DND-41 (cell line): ENCODE results near the gene RALGPS1.

Experiments used
- ATAC-seq: fragments of 200-7000 bp; cut with Tn5 transposase; 3 replicates; pipeline ENCODE4 v1.9.1; 2021; ENCODE audit warnings: low read depth; ENCODE audit not compliant: insufficient read depth
- DNase-seq: peaks from one replicate; pipeline ENCODE4 v3.0.0-alpha.2; 2020
- H2AFZ ChIP-seq: 2 replicates; pipeline ENCODE4 v1.6.0; 2012; ENCODE audit warnings: low read depth, low read length
- H3K27ac ChIP-seq: 2 replicates; pipeline ENCODE4 v1.5.1; 2012; ENCODE audit warnings: low read length, inconsistent platforms
- H3K27me3 ChIP-seq: fragments of 200-600 bp; sonication (generic); 2 replicates; pipeline ENCODE4 v1.6.0; 2012; ENCODE audit warnings: low read length, mild to moderate bottlenecking, inconsistent platforms; ENCODE audit not compliant: insufficient read depth, poor library complexity
- H3K36me3 ChIP-seq: 2 replicates; pipeline ENCODE4 v1.5.1; 2012; ENCODE audit warnings: low read length, inconsistent platforms; ENCODE audit not compliant: insufficient read depth
- H3K4me1 ChIP-seq: 2 replicates; pipeline ENCODE4 v1.5.1; 2012; ENCODE audit warnings: mild to moderate bottlenecking, low read length; ENCODE audit not compliant: insufficient read depth
- H3K4me2 ChIP-seq: 2 replicates; pipeline ENCODE4 v1.6.0; 2012; ENCODE audit warnings: mild to moderate bottlenecking, moderate library complexity, low read length, inconsistent platforms; ENCODE audit not compliant: insufficient read depth
- H3K4me3 ChIP-seq, 2 experiments: fragments of 200-600 bp in 1 of 2; shearing (Covaris generic) in 1 of 2; 2 replicates each; pipeline ENCODE4 v1.5.1; 2012 to 2016; ENCODE audit warnings: inconsistent platforms in 2 of 2, low read length in 2 of 2, mild to moderate bottlenecking in 2 of 2, low read depth in 1 of 2, moderate library complexity in 1 of 2
- H3K79me2 ChIP-seq: 2 replicates; pipeline ENCODE4 v1.6.0; 2012; ENCODE audit warnings: low read length, inconsistent platforms; ENCODE audit not compliant: insufficient read depth
- H3K9ac ChIP-seq: 2 replicates; pipeline ENCODE4 v1.6.0; 2012; ENCODE audit warnings: low read depth, mild to moderate bottlenecking, inconsistent platforms, low read length, moderate library complexity
- H3K9me3 ChIP-seq: 2 replicates; pipeline ENCODE4 v1.5.1; 2012; ENCODE audit warnings: low read length, moderate library complexity, mild to moderate bottlenecking, inconsistent platforms; ENCODE audit not compliant: insufficient read depth, severe bottlenecking
- H4K20me1 ChIP-seq: 2 replicates; pipeline ENCODE4 v1.6.0; 2012; ENCODE audit warnings: low read length; ENCODE audit not compliant: insufficient read depth
- CTCF ChIP-seq: IDR thresholded peaks from 2 replicates; pipeline ENCODE4 v1.5.1; 2012; ENCODE audit warnings: borderline replicate concordance, low read length, moderate library complexity, mild to moderate bottlenecking; ENCODE audit not compliant: poor library complexity, severe bottlenecking; ENCODE audit errors: extremely low read depth
- EZH2 ChIP-seq: IDR thresholded peaks from 3 replicates; pipeline ENCODE4 v1.6.1; 2012; ENCODE audit warnings: borderline replicate concordance, low read depth, mild to moderate bottlenecking, moderate library complexity, low read length, inconsistent platforms; ENCODE audit not compliant: severe bottlenecking

Gene RALGPS1

GRCh38 chr9:127129073-127129717 is 214.6 kb downstream of the RALGPS1 start:
- 0 out of 2 replicates have a peak, but pooled peaks cover 8% of the 10 kb centered on the region for H4K20me1 ChIP-seq
- H3K4me2 ChIP-seq = no peak overlapping the region
- H3K36me3 ChIP-seq = no peaks in the 10 kb centered on the region
- no peaks in the 10 kb centered on the region for H3K4me1 ChIP-seq
- DNase-seq (no peak), ATAC-seq (no peak)
- no peak overlapping the region for H3K4me3 ChIP-seq
- H3K79me2 ChIP-seq = no peaks in the 10 kb centered on the region
- H3K9ac ChIP-seq = no peak overlapping the region
- no peak overlapping the region for H2AFZ ChIP-seq
- H3K27ac ChIP-seq = no peak overlapping the region
- peaks cover 7% of the 10 kb centered on the region for H3K27me3 ChIP-seq
- no peaks in the 10 kb centered on the region for H3K9me3 ChIP-seq
- TF ChIP-seq EZH2 (no peak), CTCF (no peak)

- Histone ChIP-seq H2AFZ (no peak overlapping the region), H3K4me2 (no peak overlapping the region), H3K27me3 (peaks cover 8% of the 10 kb centered on the region), H3K27ac (no peak overlapping the region), H3K9me3 (no peaks in the 10 kb centered on the region), H3K36me3 (no peaks in the 10 kb centered on the region), H3K4me1 (no peaks in the 10 kb centered on the region), H3K79me2 (no peaks in the 10 kb centered on the region), H3K9ac (no peak overlapping the region), H4K20me1 (0 out of 2 replicates have a peak, but pooled peaks cover 8% of the 10 kb centered on the region), H3K4me3 (no peak overlapping the region)
- ATAC-seq = no peak
- no peak for TF ChIP-seq EZH2
- TF ChIP-seq CTCF = no peak
- no peak for DNase-seq
Observed at GRCh38 chr9:127129718-127130085, 215.1 kb downstream of the RALGPS1 start.

- ATAC-seq (no peak), DNase-seq (no peak)
- peaks cover 8% of the 10 kb centered on the region for H3K27me3 ChIP-seq
- H2AFZ ChIP-seq = no peak overlapping the region
- H3K4me3 ChIP-seq = no peak overlapping the region
- no peaks in the 10 kb centered on the region for H3K79me2 ChIP-seq
- H3K4me1 ChIP-seq = no peaks in the 10 kb centered on the region
- no peak overlapping the region for H3K27ac ChIP-seq
- no peak overlapping the region for H3K4me2 ChIP-seq
- no peaks in the 10 kb centered on the region for H3K9me3 ChIP-seq
- no peak for TF ChIP-seq EZH2
- 0 out of 2 replicates have a peak, but pooled peaks cover 7% of the 10 kb centered on the region for H4K20me1 ChIP-seq
- no peaks in the 10 kb centered on the region for H3K36me3 ChIP-seq
- H3K9ac ChIP-seq = no peak overlapping the region
Observed at GRCh38 chr9:127130235-127130634, 215.7 kb downstream of the RALGPS1 start.

- no peaks in the 10 kb centered on the region for H3K4me1 ChIP-seq
- H3K36me3 ChIP-seq = no peaks in the 10 kb centered on the region
- H4K20me1 ChIP-seq = 0 out of 2 replicates have a peak, but pooled peaks cover 4% of the 10 kb centered on the region
- H3K79me2 ChIP-seq = no peaks in the 10 kb centered on the region
- no peak overlapping the region for H3K27ac ChIP-seq
- DNase-seq = no peak
- H3K9me3 ChIP-seq = no peaks in the 10 kb centered on the region
- no peak overlapping the region for H3K4me2 ChIP-seq
- TF ChIP-seq CTCF (no peak), EZH2 (no peak)
- H3K27me3 ChIP-seq = peaks cover 9% of the 10 kb centered on the region
- H2AFZ ChIP-seq = no peak overlapping the region
- H3K4me3 ChIP-seq = no peak overlapping the region
- H3K9ac ChIP-seq = no peak overlapping the region
- no peak for ATAC-seq
Observed at GRCh38 chr9:127130661-127131538, 216.3 kb downstream of the RALGPS1 start.
